LNCaP clone FGC (cell line): ENCODE measurements around the gene CCDC184.

Source experiments
- DNase-seq: peaks from one replicate; pipeline ENCODE4 v3.0.0-alpha.2; 2011; ENCODE audit warnings: low read depth
- H3K4me3 ChIP-seq: 2 replicates; pipeline ENCODE4 v1.5.1; 2011; ENCODE audit warnings: mild to moderate bottlenecking, low read depth, low read length, control low read depth
- CTCF ChIP-seq: IDR thresholded peaks from 2 replicates; pipeline ENCODE4 v1.5.1; 2012; ENCODE audit warnings: mild to moderate bottlenecking; ENCODE audit not compliant: control insufficient read depth, insufficient read depth; ENCODE audit errors: extremely low read depth

CCDC184 gene

GRCh38 chr12:48164451-48164850 lies 19.0 kb upstream of the CCDC184 start:
- DNase-seq, result no peak

GRCh38 chr12:48165089-48165981 lies 18.1 kb upstream of the CCDC184 start:
- DNase-seq, result peak; percentile 49
- no peak overlapping the region for H3K4me3 ChIP-seq
- TF ChIP-seq CTCF, result peak; percentile 87

More at GRCh38 chr12:48164451-48164850, 19.0 kb upstream of the CCDC184 start:
- no peak overlapping the region for H3K4me3 ChIP-seq
- TF ChIP-seq CTCF, result no peak

GRCh38 chr12:48169011-48169410 lies 14.4 kb upstream of the CCDC184 start:
- no peak overlapping the region for H3K4me3 ChIP-seq
- no peak for DNase-seq

GRCh38 chr12:48175613-48176416 lies 7.6 kb upstream of the CCDC184 start:
- no peak for TF ChIP-seq CTCF
- H3K4me3 ChIP-seq, result no peak overlapping the region
- DNase-seq, result no peak

More at GRCh38 chr12:48169011-48169410, 14.4 kb upstream of the CCDC184 start:
- TF ChIP-seq CTCF, result no peak

GRCh38 chr12:48176417-48176751 lies 7.1 kb upstream of the CCDC184 start:
- H3K4me3 ChIP-seq, result no peak overlapping the region
- DNase-seq, result no peak
- no peak for TF ChIP-seq CTCF

- no peak for TF ChIP-seq CTCF
- no peak overlapping the region for H3K4me3 ChIP-seq
- DNase-seq, result no peak
Observed at GRCh38 chr12:48177982-48178381, 5.5 kb upstream of the CCDC184 start.
